Vagina (tissue), 2 donors: Measurements from ENCODE around the gene BORA.

ENCODE experiments used
- CTCF ChIP-seq, 3 experiments: fragments of 450-650 bp in 2 of 3; fragments of 200-600 bp in 1 of 3; sonication (generic) in 1 of 3; IDR thresholded peaks; one replicate each; pipeline ENCODE4 v1.5.1; 2017 to 2019; ENCODE audit warnings: antibody characterized with exemption in 3 of 3, mild to moderate bottlenecking in 2 of 3, moderate library complexity in 2 of 3
- POLR2A ChIP-seq, 2 donors: fragments of 450-650 bp; IDR thresholded peaks; one replicate each; pipeline ENCODE4 v1.6.1; 2017; ENCODE audit warnings: antibody characterized with exemption in 2 of 2, mild to moderate bottlenecking in 2 of 2, moderate library complexity in 2 of 2
- POLR2AphosphoS5 ChIP-seq, 2 donors: sonication (generic); formaldehyde crosslinking; IDR thresholded peaks; one replicate each; pipeline ENCODE4 v1.9.0; 2017; ENCODE audit warnings: antibody characterized with exemption in 2 of 2, mild to moderate bottlenecking in 2 of 2, low read depth in 1 of 2; ENCODE audit not compliant: insufficient read depth in 1 of 2

GRCh38 chr13:72798817-72799216 lies 71.1 kb downstream of the BORA start:
- TF ChIP-seq CTCF (IDR thresholded peaks at IDR 0.05) (no peak), POLR2AphosphoS5 (IDR thresholded peaks at IDR 0.05; ENCODE audit: insufficient read depth in 1 of 2, low read depth in 1 of 2) (no peak), POLR2A (IDR thresholded peaks at IDR 0.05) (no peak)
